ENCODE data around the gene CLEC3B.

DNA sequence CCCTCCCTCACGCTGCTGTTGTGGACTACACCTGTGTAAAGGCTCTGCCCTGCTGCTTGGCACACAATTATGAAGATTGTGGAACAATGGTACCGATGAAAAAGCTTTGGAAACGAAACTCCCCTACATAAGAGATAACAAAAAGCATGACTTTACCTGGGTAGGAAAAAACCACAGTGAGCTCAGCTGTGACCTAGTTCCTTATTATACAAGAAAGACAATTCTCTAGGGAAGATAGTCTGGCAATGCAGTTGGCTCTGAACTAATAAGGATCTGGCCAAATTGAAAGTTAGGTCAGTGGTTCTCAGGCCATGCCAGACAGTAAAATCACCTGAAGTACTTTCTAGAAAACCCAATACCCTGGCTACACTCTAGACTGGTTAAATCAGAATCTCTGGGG lies 16.1 kb downstream of the CLEC3B start:
- TF ChIP-seq, protein P1, sequence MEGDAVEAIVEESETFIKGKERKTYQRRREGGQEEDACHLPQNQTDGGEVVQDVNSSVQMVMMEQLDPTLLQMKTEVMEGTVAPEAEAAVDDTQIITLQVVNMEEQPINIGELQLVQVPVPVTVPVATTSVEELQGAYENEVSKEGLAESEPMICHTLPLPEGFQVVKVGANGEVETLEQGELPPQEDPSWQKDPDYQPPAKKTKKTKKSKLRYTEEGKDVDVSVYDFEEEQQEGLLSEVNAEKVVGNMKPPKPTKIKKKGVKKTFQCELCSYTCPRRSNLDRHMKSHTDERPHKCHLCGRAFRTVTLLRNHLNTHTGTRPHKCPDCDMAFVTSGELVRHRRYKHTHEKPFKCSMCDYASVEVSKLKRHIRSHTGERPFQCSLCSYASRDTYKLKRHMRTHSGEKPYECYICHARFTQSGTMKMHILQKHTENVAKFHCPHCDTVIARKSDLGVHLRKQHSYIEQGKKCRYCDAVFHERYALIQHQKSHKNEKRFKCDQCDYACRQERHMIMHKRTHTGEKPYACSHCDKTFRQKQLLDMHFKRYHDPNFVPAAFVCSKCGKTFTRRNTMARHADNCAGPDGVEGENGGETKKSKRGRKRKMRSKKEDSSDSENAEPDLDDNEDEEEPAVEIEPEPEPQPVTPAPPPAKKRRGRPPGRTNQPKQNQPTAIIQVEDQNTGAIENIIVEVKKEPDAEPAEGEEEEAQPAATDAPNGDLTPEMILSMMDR (conservative IDR thresholded peaks at IDR 0.05), result no peak
- no peak for TF ChIP-seq EZH2 (IDR thresholded peaks at IDR 0.05; ENCODE audit: low read depth)

Measured in PC-9 (cell line).